HepG2 (cell line): Measurements from ENCODE around the gene SEPTIN10. TPM values are rescaled to one million over a fixed set of nuclear protein-coding genes. Genes with fewer than 3 reads are reported as not detected.

Experiments used
- EP300 ChIP-seq, 3 experiments: sonication (generic) in 1 of 3; formaldehyde crosslinking in 1 of 3; IDR thresholded peaks; 2 replicates each; pipeline versions ENCODE4 v1.5.1 to v1.6.1; 2011 to 2020; ENCODE audit warnings: low read depth in 2 of 3, low read length in 2 of 3, borderline replicate concordance in 1 of 3, improper control_type of control experiment in 1 of 3, mild to moderate bottlenecking in 1 of 3, missing genetic modification reagents in 1 of 3, moderate library complexity in 1 of 3
- KDM5B ChIP-seq: sonication (generic); formaldehyde crosslinking; IDR thresholded peaks from 2 replicates; pipeline ENCODE4 v1.4.0; 2020; ENCODE audit warnings: missing genetic modification reagents, mild to moderate bottlenecking, borderline replicate concordance
- KLF13 ChIP-seq: sonication (generic); formaldehyde crosslinking; IDR thresholded peaks from 2 replicates; pipeline ENCODE4 v1.4.0; 2020; ENCODE audit warnings: mild to moderate bottlenecking, missing genetic modification reagents
- MAF1 ChIP-seq: sonication (generic); formaldehyde crosslinking; IDR thresholded peaks from 2 replicates; pipeline ENCODE4 v1.5.0; 2020; ENCODE audit warnings: missing genetic modification reagents, borderline replicate concordance
- NR2F2 ChIP-seq: IDR thresholded peaks from 2 replicates; pipeline ENCODE4 v1.6.1; 2012; ENCODE audit warnings: low read depth, inconsistent platforms, borderline replicate concordance
- ZBTB2 ChIP-seq: sonication (generic); formaldehyde crosslinking; IDR thresholded peaks from 2 replicates; pipeline ENCODE4 v1.8.0; 2022; ENCODE audit warnings: low read depth, missing genetic modification reagents
- ZGPAT ChIP-seq: IDR thresholded peaks from 2 replicates; pipeline ENCODE4 v1.6.1; 2016; ENCODE audit warnings: mild to moderate bottlenecking
- ZNF792 ChIP-seq: IDR thresholded peaks from 2 replicates; pipeline ENCODE4 v1.6.1; 2016
- polyA plus RNA-seq, 8 experiments: library from polyadenylated mRNA; depleted of rRNA in 3 of 8; stranded (reverse) in 7 of 8; unstranded in 1 of 8; fragments of >200 nt; fragmentation: Illumina TruSeq in 4 of 8; extraction: Trizol in 4 of 8; gene quantifications; 2 replicates each; pipeline versions ENCODE4 v1.2.1 to v1.2.3, GENCODE V29; 2011 to 2016; ENCODE audit warnings: low read depth in 4 of 8, missing spikeins in 1 of 8, mixed read lengths in 1 of 8; ENCODE audit not compliant: insufficient read depth in 1 of 8
- total RNA-seq, 5 experiments: library from RNA; depleted of rRNA; stranded (reverse); fragments of >200 nt; fragmentation: Illumina TruSeq; extraction: Trizol; gene quantifications; 2 replicates each; pipeline ENCODE4 v1.2.3, GENCODE V29; 2016; ENCODE audit warnings: low read depth in 1 of 5
- TF ChIP-seq, protein P1 (sequence below): sonication (generic); formaldehyde crosslinking; IDR thresholded peaks from 2 replicates; pipeline ENCODE4 v1.4.0; 2020; ENCODE audit warnings: mild to moderate bottlenecking, missing genetic modification reagents
- TF ChIP-seq, protein P2 (sequence below): sonication (generic); formaldehyde crosslinking; IDR thresholded peaks from 2 replicates; pipeline ENCODE4 v1.5.0; 2020; ENCODE audit warnings: mild to moderate bottlenecking, missing genetic modification reagents

SEPTIN10 gene
- total and polyA plus RNA-seq, 2 of the 13 experiments (the other 11 are each of a cell fraction or from before 2014, with no cell fraction given), result 45.8 to 67.5 TPM

GRCh38 chr2:109532728-109533076 lies 81.1 kb downstream of the SEPTIN10 start (continued):
- TF ChIP-seq ZGPAT (CRISPR knock-in tag) (no peak), ZBTB2 (CRISPR knock-in tag) (no peak), NR2F2 (no peak), KLF13 (CRISPR knock-in tag) (no peak), EP300 (IDR thresholded peaks at IDR 0.05; ENCODE audit: low read depth in 2 of 2, low read length in 2 of 2) (no peak), EP300 (CRISPR knock-in tag; IDR thresholded peaks at IDR 0.05; ENCODE audit: borderline replicate concordance) (no peak), MAF1 (CRISPR knock-in tag) (no peak), ZNF792 (CRISPR knock-in tag) (no peak), KDM5B (CRISPR knock-in tag) (no peak)
- TF ChIP-seq, protein P1, sequence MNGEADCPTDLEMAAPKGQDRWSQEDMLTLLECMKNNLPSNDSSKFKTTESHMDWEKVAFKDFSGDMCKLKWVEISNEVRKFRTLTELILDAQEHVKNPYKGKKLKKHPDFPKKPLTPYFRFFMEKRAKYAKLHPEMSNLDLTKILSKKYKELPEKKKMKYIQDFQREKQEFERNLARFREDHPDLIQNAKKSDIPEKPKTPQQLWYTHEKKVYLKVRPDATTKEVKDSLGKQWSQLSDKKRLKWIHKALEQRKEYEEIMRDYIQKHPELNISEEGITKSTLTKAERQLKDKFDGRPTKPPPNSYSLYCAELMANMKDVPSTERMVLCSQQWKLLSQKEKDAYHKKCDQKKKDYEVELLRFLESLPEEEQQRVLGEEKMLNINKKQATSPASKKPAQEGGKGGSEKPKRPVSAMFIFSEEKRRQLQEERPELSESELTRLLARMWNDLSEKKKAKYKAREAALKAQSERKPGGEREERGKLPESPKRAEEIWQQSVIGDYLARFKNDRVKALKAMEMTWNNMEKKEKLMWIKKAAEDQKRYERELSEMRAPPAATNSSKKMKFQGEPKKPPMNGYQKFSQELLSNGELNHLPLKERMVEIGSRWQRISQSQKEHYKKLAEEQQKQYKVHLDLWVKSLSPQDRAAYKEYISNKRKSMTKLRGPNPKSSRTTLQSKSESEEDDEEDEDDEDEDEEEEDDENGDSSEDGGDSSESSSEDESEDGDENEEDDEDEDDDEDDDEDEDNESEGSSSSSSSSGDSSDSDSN (CRISPR knock-in tag), result no peak
- TF ChIP-seq, protein P2, sequence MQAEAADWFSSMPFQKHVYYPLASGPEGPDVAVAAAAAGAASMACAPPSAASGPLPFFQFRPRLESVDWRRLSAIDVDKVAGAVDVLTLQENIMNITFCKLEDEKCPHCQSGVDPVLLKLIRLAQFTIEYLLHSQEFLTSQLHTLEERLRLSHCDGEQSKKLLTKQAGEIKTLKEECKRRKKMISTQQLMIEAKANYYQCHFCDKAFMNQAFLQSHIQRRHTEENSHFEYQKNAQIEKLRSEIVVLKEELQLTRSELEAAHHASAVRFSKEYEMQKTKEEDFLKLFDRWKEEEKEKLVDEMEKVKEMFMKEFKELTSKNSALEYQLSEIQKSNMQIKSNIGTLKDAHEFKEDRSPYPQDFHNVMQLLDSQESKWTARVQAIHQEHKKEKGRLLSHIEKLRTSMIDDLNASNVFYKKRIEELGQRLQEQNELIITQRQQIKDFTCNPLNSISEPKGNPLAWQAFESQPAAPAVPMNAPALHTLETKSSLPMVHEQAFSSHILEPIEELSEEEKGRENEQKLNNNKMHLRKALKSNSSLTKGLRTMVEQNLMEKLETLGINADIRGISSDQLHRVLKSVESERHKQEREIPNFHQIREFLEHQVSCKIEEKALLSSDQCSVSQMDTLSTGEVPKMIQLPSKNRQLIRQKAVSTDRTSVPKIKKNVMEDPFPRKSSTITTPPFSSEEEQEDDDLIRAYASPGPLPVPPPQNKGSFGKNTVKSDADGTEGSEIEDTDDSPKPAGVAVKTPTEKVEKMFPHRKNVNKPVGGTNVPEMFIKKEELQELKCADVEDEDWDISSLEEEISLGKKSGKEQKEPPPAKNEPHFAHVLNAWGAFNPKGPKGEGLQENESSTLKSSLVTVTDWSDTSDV (CRISPR knock-in tag), result no peak
